Activated B cell treated with CpG ODN at 0.5 μM for 24 hours (primary cell): ENCODE measurements around the gene AFG1L. TPM values are rescaled to one million over a fixed set of nuclear protein-coding genes. Genes with fewer than 3 reads are reported as not detected.
"Not testable (repeated sequence)": the region's sequence is repeated elsewhere in the genome, so short reads cannot be mapped to it uniquely, and the experiment has no call there.

Experiments used
- ATAC-seq: fragments of 200-7000 bp; cut with Tn5 transposase; one replicate; pipeline ENCODE4 v1.10.0; 2021; ENCODE audit warnings: low read depth, mild to moderate bottlenecking, moderate library complexity
- CTCF ChIA-PET: fragments of 350-600 bp; sonication (Branson Sonifier 250); formaldehyde crosslinking; loops from one replicate; lab custom pipeline; 2021; ENCODE audit warnings: antibody characterized with exemption; lab: Charles Lee
- POLR2A ChIA-PET: fragments of 350-600 bp; sonication (Branson Sonifier 250); formaldehyde crosslinking; loops from one replicate; lab custom pipeline; 2021; ENCODE audit warnings: antibody characterized with exemption; lab: Charles Lee
- DNase-seq: peaks from one replicate; pipeline ENCODE4 v3.0.0; 2022
- H3K27ac Mint-ChIP-seq: one replicate; pipeline ENCODE4 v1.8.0; 2020; ENCODE audit warnings: mixed read lengths
- H3K27me3 Mint-ChIP-seq: one replicate; pipeline ENCODE4 v1.8.0; 2021; ENCODE audit warnings: mixed read lengths
- H3K36me3 Mint-ChIP-seq: one replicate; pipeline ENCODE4 v1.8.0; 2021; ENCODE audit warnings: low read depth, mixed read lengths
- H3K4me1 Mint-ChIP-seq: one replicate; pipeline ENCODE4 v1.8.0; 2021; ENCODE audit warnings: mixed read lengths
- H3K4me3 Mint-ChIP-seq: one replicate; pipeline ENCODE4 v1.8.0; 2020; ENCODE audit warnings: mild to moderate bottlenecking, mixed read lengths
- H3K9me3 Mint-ChIP-seq: one replicate; pipeline ENCODE4 v1.8.0; 2020; ENCODE audit warnings: mixed read lengths
- intact Hi-C: fragments of 100-400 bp; cut with micrococcal nuclease; formaldehyde crosslinking; loops from one replicate; pipeline ENCODE4 v1.15.1; 2024
- total RNA-seq: library from RNA; stranded (reverse); gene quantifications from 2 replicates; pipeline ENCODE4 v1.2.3, GENCODE V29; 2022
- TF ChIP-seq, protein P1 (sequence below): fragments of 200-600 bp; IDR thresholded peaks from one replicate; pipeline ENCODE4 v1.8.0; 2022; ENCODE audit warnings: antibody characterized with exemption, mild to moderate bottlenecking

The AFG1L gene
- total RNA-seq, 1 donor from 2014 or later, result 10.3 TPM

DNA sequence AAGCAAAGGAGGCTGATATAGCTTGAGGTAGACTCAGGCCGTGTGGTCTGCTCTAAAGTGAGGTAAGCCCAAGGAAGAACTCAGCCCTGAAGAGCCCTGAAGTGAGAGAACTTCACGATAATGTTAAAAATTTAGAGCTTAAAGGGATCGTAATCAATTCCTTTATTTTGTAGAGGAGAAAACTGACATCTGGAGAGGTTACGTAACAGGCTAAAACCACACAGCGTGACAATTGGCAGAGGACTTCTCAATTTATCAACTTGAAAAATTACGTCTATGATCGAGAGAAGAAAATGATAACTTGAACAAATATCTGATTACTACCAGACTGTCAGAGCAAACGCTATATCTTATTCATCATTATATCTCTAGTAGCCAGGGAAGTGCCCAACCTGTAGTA lies 144.1 kb downstream of the AFG1L start:
- H3K27ac Mint-ChIP-seq, result no peak overlapping the region
- CTCF ChIA-PET, result no interaction called here
- POLR2A ChIA-PET, result no interaction called here
- no peak for ATAC-seq
- H3K36me3 Mint-ChIP-seq, result peaks cover 2% of the 10 kb centered on the region
- TF ChIP-seq, protein P1, sequence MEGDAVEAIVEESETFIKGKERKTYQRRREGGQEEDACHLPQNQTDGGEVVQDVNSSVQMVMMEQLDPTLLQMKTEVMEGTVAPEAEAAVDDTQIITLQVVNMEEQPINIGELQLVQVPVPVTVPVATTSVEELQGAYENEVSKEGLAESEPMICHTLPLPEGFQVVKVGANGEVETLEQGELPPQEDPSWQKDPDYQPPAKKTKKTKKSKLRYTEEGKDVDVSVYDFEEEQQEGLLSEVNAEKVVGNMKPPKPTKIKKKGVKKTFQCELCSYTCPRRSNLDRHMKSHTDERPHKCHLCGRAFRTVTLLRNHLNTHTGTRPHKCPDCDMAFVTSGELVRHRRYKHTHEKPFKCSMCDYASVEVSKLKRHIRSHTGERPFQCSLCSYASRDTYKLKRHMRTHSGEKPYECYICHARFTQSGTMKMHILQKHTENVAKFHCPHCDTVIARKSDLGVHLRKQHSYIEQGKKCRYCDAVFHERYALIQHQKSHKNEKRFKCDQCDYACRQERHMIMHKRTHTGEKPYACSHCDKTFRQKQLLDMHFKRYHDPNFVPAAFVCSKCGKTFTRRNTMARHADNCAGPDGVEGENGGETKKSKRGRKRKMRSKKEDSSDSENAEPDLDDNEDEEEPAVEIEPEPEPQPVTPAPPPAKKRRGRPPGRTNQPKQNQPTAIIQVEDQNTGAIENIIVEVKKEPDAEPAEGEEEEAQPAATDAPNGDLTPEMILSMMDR, result no peak
- no peaks in the 10 kb centered on the region for H3K27me3 Mint-ChIP-seq
- intact Hi-C loops, result no loop called here
- H3K9me3 Mint-ChIP-seq, result no peaks in the 10 kb centered on the region
- no peak overlapping the region for H3K4me3 Mint-ChIP-seq
- H3K4me1 Mint-ChIP-seq, result no peaks in the 10 kb centered on the region
- DNase-seq, result no peak

DNA sequence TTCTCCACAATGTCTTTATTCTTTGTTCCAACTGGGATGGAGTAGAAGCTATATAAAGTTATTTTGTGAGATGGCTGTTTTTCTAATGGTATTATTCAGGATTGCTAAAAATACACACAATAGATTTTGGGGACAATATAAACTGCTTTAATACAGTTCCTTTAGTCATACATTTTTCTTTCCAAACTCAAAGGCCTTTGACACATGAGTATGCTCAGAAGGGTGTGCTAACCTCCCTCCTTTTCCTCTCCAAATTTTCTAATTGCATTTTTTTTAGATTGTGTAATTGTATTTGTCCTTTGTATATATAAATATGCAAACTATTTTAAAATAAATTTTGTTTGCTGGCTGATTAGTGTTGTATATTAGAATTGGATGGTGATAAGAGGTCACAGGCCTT lies 146.3 kb downstream of the AFG1L start:
- intact Hi-C loops, result no loop called here
- no peak for DNase-seq
- H3K9me3 Mint-ChIP-seq, result no peaks in the 10 kb centered on the region
- no peaks in the 10 kb centered on the region for H3K27me3 Mint-ChIP-seq
- H3K36me3 Mint-ChIP-seq, result peaks cover 2% of the 10 kb centered on the region
- H3K27ac Mint-ChIP-seq, result no peak overlapping the region
- ChIA-PET CTCF (no interaction called here), POLR2A (no interaction called here)
- no peak overlapping the region for H3K4me3 Mint-ChIP-seq
- ATAC-seq, result no peak
- peaks cover 19% of the 10 kb centered on the region for H3K4me1 Mint-ChIP-seq
- TF ChIP-seq, protein P1, result no peak

GRCh38 chr6:108442770-108443520 lies 148.1 kb downstream of the AFG1L start:
- ChIA-PET POLR2A (no interaction called here), CTCF (no interaction called here)
- TF ChIP-seq, protein P1, result no peak
- Mint-ChIP-seq H3K27me3 (no peaks in the 10 kb centered on the region), H3K4me1 (peaks cover 20% of the 10 kb centered on the region), H3K9me3 (no peaks in the 10 kb centered on the region), H3K27ac (no peak overlapping the region), H3K36me3 (peaks cover 2% of the 10 kb centered on the region), H3K4me3 (no peak overlapping the region)
- no peak for DNase-seq
- intact Hi-C loops, result no loop called here
- no peak for ATAC-seq

DNA sequence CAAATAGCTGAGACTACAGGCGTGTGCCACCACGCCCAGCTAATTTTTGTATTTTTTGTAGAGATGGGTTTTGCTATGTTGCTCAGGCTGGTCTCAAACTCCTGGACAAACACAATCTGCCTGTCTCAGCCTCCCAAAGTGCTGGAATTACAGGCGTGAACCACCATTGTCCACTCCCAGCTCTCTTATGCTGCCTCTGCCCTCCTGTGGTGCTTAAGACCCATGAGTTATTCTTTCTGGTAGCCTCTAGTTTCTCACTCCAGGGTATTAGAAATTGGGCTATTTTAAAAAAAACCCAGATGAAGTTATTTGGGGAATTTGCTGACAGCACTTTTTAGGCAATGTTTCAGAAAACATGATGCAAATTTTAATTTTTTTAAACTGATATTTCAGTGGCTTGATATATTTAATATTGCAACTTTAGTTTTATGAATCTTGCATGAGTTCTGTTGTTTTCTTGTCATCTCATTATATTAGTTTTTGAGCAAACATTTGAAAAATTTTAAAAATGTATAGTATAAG lies 151.8 kb downstream of the AFG1L start:
- Mint-ChIP-seq H3K27ac (no peak overlapping the region), H3K36me3 (peaks cover 2% of the 10 kb centered on the region), H3K4me3 (no peak overlapping the region), H3K9me3 (no peaks in the 10 kb centered on the region), H3K27me3 (no peaks in the 10 kb centered on the region), H3K4me1 (peaks cover 20% of the 10 kb centered on the region)
- ChIA-PET CTCF (no interaction called here), POLR2A (no interaction called here)
- ATAC-seq, result no peak
- TF ChIP-seq, protein P1, result no peak
- intact Hi-C loops, result no loop called here
- no peak for DNase-seq

DNA sequence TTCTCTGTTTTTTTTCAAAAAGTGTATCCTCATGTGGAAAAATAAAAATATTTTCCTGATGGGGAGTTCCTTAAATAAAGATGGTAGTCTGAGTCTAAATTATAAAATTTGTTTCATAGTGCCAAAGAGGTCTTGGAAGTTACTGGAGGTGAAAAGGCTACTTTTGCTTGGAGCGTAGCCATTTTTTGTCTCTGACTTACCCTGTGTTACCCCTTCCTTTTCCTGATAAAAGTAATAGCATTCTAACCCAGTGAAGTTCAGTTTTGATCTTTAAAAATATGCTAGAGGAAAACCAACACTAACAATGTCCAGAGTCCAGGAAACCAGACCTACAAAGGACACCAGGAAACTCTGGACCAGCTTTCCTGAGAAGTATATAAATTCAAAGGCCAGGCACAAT lies 153.6 kb downstream of the AFG1L start:
- TF ChIP-seq, protein P1, result no peak
- ChIA-PET CTCF (no interaction called here), POLR2A (no interaction called here)
- H3K4me1 Mint-ChIP-seq, result peaks cover 21% of the 10 kb centered on the region
- ATAC-seq (no peak), DNase-seq (no peak)
- H3K27ac Mint-ChIP-seq, result no peak overlapping the region
- no peak overlapping the region for H3K4me3 Mint-ChIP-seq
- intact Hi-C loops, result no loop called here
- no peaks in the 10 kb centered on the region for H3K9me3 Mint-ChIP-seq
- no peaks in the 10 kb centered on the region for H3K27me3 Mint-ChIP-seq
- no peaks in the 10 kb centered on the region for H3K36me3 Mint-ChIP-seq

GRCh38 chr6:108449717-108450116 lies 154.9 kb downstream of the AFG1L start:
- H3K9me3 Mint-ChIP-seq, ATAC-seq, H3K4me3 Mint-ChIP-seq, H3K36me3 Mint-ChIP-seq, H3K27ac Mint-ChIP-seq, DNase-seq, POLR2A ChIA-PET, intact Hi-C loops, CTCF ChIA-PET, H3K27me3 Mint-ChIP-seq: not testable (repeated sequence)
- H3K4me1 Mint-ChIP-seq, result peaks cover 22% of the 10 kb centered on the region
